Measurements from ENCODE around the gene MORN1.

Gene MORN1

DNA sequence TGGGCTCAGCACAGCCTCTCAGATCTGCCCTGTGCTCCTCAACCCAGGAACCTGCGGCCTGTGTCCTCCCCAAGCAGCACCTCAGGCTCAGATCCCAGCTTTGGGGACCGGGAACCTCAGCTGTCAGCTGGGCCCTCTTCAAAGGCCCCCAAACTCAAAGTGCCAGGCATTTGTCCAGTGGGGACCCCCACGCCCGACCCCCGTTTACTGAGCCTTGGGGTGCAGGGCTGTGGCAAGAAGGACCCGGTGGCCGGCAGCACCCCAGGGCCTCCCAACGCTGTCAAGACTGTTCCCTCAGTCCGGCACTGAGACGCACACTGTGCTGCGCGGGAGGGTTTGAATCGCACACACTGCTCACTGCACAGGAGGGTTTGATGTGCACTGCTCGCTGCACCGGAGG, 35.0 kb downstream of the MORN1 start:
- no peak for DNase-seq (ENCODE audit: low read depth in 1 of 2, low spot score in 1 of 2)
- Histone ChIP-seq H3K27ac (replicated peaks) (no peak overlapping the region), H3K27me3 (ENCODE audit: insufficient read depth, poor library complexity, severe bottlenecking) (no peaks in the 10 kb centered on the region), H3K4me3 (replicated peaks; ENCODE audit: insufficient read depth, low read length) (no peak overlapping the region)
- TF ChIP-seq REST (IDR thresholded peaks at IDR 0.05; ENCODE audit: insufficient replicate concordance, low read depth) (no peak), POLR2AphosphoS5 (IDR thresholded peaks at IDR 0.05; ENCODE audit: low read depth) (no peak), CTCF (IDR thresholded peaks at IDR 0.05; ENCODE audit: insufficient read depth, low read length) (no peak), GABPA (IDR thresholded peaks at IDR 0.05; ENCODE audit: low read depth) (no peak), SPI1 (IDR thresholded peaks at IDR 0.05; ENCODE audit: borderline replicate concordance, low read depth) (no peak)

DNA sequence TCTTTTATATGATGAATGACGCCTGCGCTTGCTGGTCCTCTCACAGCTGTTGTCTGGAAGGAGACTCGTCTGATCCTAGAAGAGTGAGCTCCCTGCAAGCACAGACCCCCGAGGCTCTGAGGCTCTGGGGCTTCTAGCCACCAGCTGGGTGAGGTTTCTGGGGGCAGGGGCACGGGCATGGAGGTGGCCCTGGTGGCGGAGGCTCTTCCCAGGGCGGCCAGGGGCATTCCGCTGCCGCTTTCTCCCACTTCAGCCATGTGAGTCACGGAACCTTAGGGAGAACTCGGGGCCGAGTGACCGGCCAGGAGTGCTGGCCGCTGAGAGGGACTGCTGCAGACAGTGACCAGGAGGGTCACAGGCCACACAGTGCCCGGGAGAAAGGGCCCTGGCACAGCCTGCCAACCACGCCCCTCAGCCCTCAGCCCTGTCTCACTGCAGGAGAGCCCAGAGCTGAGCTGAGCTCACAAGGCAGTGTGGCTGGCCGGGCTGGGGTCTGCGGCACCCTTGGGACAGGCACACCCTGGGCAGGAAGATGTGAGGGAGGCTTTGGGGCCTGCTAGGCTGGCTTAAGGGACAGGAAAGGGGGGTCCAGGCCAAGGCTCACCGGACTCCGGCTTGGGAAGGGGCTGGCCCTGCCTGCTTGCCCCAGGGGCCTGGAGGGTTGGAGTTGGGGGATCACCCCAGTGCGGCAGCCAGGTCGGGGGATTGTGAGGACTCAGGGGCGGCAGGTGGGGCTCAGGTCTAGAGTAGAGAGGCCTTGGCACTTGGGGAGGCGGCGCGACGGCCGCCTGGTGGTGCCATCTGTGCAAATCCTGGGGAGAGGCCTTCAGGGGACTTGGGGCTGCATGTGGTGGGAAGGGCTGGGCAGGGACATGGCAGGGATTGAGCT, 35.7 kb downstream of the MORN1 start:
- Histone ChIP-seq H3K27ac (replicated peaks) (no peak overlapping the region), H3K27me3 (ENCODE audit: insufficient read depth, poor library complexity, severe bottlenecking) (no peaks in the 10 kb centered on the region), H3K4me3 (replicated peaks; ENCODE audit: insufficient read depth, low read length) (no peak overlapping the region)
- no peak for TF ChIP-seq GABPA (IDR thresholded peaks at IDR 0.05; ENCODE audit: low read depth)
- no peak for TF ChIP-seq REST (IDR thresholded peaks at IDR 0.05; ENCODE audit: insufficient replicate concordance, low read depth)
- TF ChIP-seq CTCF (IDR thresholded peaks at IDR 0.05; ENCODE audit: insufficient read depth, low read length) = no peak
- TF ChIP-seq SPI1 (IDR thresholded peaks at IDR 0.05; ENCODE audit: borderline replicate concordance, low read depth) = no peak
- TF ChIP-seq POLR2AphosphoS5 (IDR thresholded peaks at IDR 0.05; ENCODE audit: low read depth) = no peak
- DNase-seq (ENCODE audit: low read depth in 1 of 2, low spot score in 1 of 2) = no peak

- H3K27ac ChIP-seq (replicated peaks) = no peak overlapping the region
- no peak for TF ChIP-seq SPI1 (IDR thresholded peaks at IDR 0.05; ENCODE audit: borderline replicate concordance, low read depth)
These were observed 36.6 kb downstream of the MORN1 start for GRCh38 chr1:2354511-2355372.

More at GRCh38 chr1:2354511-2355372, 36.6 kb downstream of the MORN1 start:
- H3K4me3 ChIP-seq (replicated peaks; ENCODE audit: insufficient read depth, low read length) = no peak overlapping the region
- no peak for DNase-seq (ENCODE audit: low read depth in 1 of 2, low spot score in 1 of 2)
- H3K27me3 ChIP-seq (ENCODE audit: insufficient read depth, poor library complexity, severe bottlenecking) = no peaks in the 10 kb centered on the region

All from HL-60 (cell line).